Spleen (tissue), 11 donors: ENCODE measurements around the gene CCR1. TPM values are rescaled to one million over a fixed set of nuclear protein-coding genes. Genes with fewer than 3 reads are reported as not detected.

Experiments
- DNase-seq: peaks from one replicate; pipeline ENCODE4 v3.0.0-alpha.2; 2020
- H3K27ac ChIP-seq, 8 donors: fragments of 200-600 bp; sonication (generic) in 7 of 8; 1 replicate in 4 of 8; 2 replicates in 4 of 8; pipeline versions ENCODE4 v1.5.0 to v1.8.0; 2016 to 2021; ENCODE audit warnings: inconsistent platforms in 4 of 8, mild to moderate bottlenecking in 4 of 8, moderate library complexity in 1 of 8
- H3K27me3 ChIP-seq, 7 donors: fragments of 200-600 bp; sonication (generic) in 6 of 7; replicated peaks in 1 of 7; 1 replicate in 4 of 7; 2 replicates in 3 of 7; pipeline versions ENCODE4 v1.5.0 to v1.8.0; 2016 to 2021; ENCODE audit warnings: inconsistent platforms in 3 of 7, mild to moderate bottlenecking in 1 of 7
- H3K36me3 ChIP-seq, 6 donors: fragments of 200-600 bp; sonication (generic) in 5 of 6; 1 replicate in 4 of 6; 2 replicates in 2 of 6; pipeline versions ENCODE4 v1.5.0 to v1.8.0; 2016 to 2021; ENCODE audit warnings: inconsistent platforms in 2 of 6
- H3K4me1 ChIP-seq, 6 donors: fragments of 200-600 bp; sonication (generic) in 5 of 6; 1 replicate in 3 of 6; 2 replicates in 3 of 6; pipeline versions ENCODE4 v1.5.0 to v1.8.0; 2016 to 2021; ENCODE audit warnings: inconsistent platforms in 3 of 6
- H3K4me3 ChIP-seq, 8 donors: fragments of 200-600 bp; sonication (generic) in 7 of 8; 1 replicate in 4 of 8; 2 replicates in 4 of 8; pipeline versions ENCODE4 v1.5.0 to v1.8.0; 2016 to 2021; ENCODE audit warnings: inconsistent platforms in 4 of 8, mild to moderate bottlenecking in 4 of 8, moderate library complexity in 2 of 8
- H3K9me3 ChIP-seq, 8 donors: fragments of 200-600 bp; sonication (generic) in 7 of 8; 1 replicate in 4 of 8; 2 replicates in 4 of 8; pipeline versions ENCODE4 v1.5.0 to v1.8.0; 2016 to 2021; ENCODE audit warnings: inconsistent platforms in 4 of 8
- POLR2A ChIP-seq, 3 donors: fragments of 450-650 bp; IDR thresholded peaks; one replicate each; pipeline ENCODE4 v1.5.1; 2017; ENCODE audit warnings: antibody characterized with exemption in 3 of 3, mild to moderate bottlenecking in 1 of 3
- POLR2AphosphoS5 ChIP-seq, 3 donors: sonication (generic); formaldehyde crosslinking; IDR thresholded peaks; one replicate each; pipeline ENCODE4 v1.5.1; 2017; ENCODE audit warnings: antibody characterized with exemption in 3 of 3
- WGBS, 5 donors: extraction: QIAGEN DNeasy Blood & Tissue Kit in 3 of 5; methylation state at CpG; one replicate each; pipeline versions ENCODE4 v1.1.5 to v1.1.7; 2013 to 2018; 5-methylcytosine and 5-hydroxymethylcytosine counted together
- intact Hi-C: fragments of 100-400 bp; cut with DNase I; formaldehyde crosslinking; loops from one replicate; pipeline ENCODE4 v1.15.0; 2023; ENCODE audit warnings: low total_unique reads
- polyA plus RNA-seq, 3 donors: library from polyadenylated mRNA; stranded (reverse); fragments of 200-250 nt; gene quantifications; one replicate each; pipeline ENCODE4 v1.2.1, GENCODE V29; 2013
- total RNA-seq, 7 donors: library from RNA; depleted of rRNA in 3 of 7; stranded (reverse); fragments of >200 nt in 3 of 7; fragmentation: NEBNext Ultra II Directional in 4 of 7; extraction: Animal tissue kit (Norgen Biotek cat#: 25700) in 4 of 7; gene quantifications; one replicate each; pipeline versions ENCODE4 v1.1.0 to v1.2.1, GENCODE V29; 2016 to 2021
- TF ChIP-seq, protein P1 (sequence below), 11 experiments: fragments of 200-600 bp in 7 of 11; fragments of 450-650 bp in 4 of 11; sonication (generic) in 4 of 11; IDR thresholded peaks in 8 of 11; conservative IDR thresholded peaks in 3 of 11; 1 replicate in 7 of 11; 2 replicates in 4 of 11; pipeline versions ENCODE4 v1.4.0 to v1.8.0; 2016 to 2021; ENCODE audit warnings: antibody characterized with exemption in 11 of 11, inconsistent platforms in 4 of 11, mild to moderate bottlenecking in 1 of 11
- donor health status: healthy with polysubstance abuse.
- donor health status: DM: no; HTN: no; CAD: no; lungs with moderate emphysema.
- donor health status: DM: no; HTN: no; CAD: no.
- donor health status: Bipolar disorder and iron deficiency.
- donor health status: healthy.
- donor health status: DM: no; HTN: no; CAD: no.
- donor health status: DM: yes; HTN: yes; CAD: no.

The CCR1 gene
- total and polyA plus RNA-seq, 10 donors = 8.8 to 94.5 (median 55.9) TPM

DNA sequence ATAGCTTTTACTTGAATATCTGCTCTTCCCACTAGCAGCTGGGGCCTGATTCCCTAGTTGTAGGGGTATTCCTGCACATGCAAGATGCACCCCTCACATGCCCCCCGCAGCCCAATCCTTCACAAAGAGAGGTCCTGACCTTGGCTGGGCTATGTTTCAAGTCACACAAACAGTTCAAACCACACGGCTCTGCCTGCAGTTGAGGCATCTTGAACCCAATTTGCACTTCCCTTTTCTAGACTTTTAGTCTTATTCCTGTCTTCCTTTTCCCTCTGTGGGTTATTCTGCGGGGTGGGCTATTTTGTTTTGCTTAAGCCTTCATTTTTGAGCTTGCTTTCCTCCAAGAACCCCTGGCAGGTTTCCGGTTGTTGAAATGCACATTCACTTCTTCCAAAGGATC, 13.3 kb upstream of the CCR1 start:
- no peak for DNase-seq

DNA sequence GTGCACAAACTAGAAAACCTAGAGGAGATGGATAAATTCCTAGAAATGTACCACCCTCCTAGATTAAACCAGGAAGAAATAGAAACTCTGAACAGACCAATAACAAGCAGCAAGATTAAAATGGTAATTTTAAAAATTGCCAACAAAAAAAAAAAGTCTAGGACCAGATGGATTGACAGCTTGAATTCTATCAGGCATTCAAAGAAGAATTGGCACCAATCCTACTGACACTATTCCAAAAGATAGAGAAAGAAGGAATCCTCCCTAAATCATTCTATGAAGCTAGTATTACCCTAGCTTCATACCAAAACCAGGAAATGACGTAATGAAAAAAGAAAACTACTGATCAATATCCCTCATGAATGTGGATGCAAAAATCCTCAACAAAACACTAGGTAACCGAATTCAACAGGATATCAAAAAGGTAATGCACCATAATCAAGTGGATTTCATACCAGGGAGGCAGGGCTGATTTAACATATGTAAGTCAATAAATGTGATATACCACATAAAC, 10.1 kb upstream of the CCR1 start:
- no peak for DNase-seq
- TF ChIP-seq, protein P1, sequence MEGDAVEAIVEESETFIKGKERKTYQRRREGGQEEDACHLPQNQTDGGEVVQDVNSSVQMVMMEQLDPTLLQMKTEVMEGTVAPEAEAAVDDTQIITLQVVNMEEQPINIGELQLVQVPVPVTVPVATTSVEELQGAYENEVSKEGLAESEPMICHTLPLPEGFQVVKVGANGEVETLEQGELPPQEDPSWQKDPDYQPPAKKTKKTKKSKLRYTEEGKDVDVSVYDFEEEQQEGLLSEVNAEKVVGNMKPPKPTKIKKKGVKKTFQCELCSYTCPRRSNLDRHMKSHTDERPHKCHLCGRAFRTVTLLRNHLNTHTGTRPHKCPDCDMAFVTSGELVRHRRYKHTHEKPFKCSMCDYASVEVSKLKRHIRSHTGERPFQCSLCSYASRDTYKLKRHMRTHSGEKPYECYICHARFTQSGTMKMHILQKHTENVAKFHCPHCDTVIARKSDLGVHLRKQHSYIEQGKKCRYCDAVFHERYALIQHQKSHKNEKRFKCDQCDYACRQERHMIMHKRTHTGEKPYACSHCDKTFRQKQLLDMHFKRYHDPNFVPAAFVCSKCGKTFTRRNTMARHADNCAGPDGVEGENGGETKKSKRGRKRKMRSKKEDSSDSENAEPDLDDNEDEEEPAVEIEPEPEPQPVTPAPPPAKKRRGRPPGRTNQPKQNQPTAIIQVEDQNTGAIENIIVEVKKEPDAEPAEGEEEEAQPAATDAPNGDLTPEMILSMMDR (IDR thresholded peaks at IDR 0.05 in 8 of 11, conservative IDR thresholded peaks at IDR 0.05 in 3 of 11) = no peak
- H3K4me3 ChIP-seq = no peak overlapping the region
- intact Hi-C loops = no loop called here
- H3K27me3 ChIP-seq = no peaks in the 10 kb centered on the region
- H3K4me1 ChIP-seq = peaks cover 9 to 45% (median 28%) of the 10 kb centered on the region in 6 donors
- H3K36me3 ChIP-seq = no peaks in the 10 kb centered on the region
- WGBS, 5 donors = 69 to 87% (median 82%) methylated on average over 2 of the region's 2 CpGs
- H3K9me3 ChIP-seq = peaks cover 0 to 5% (median 0%) of the 10 kb centered on the region in 8 donors
- no peak overlapping the region for H3K27ac ChIP-seq

More for the DNA sequence above, 13.3 kb upstream of the CCR1 start:
- intact Hi-C loops = no loop called here
- Histone ChIP-seq H3K36me3 (no peaks in the 10 kb centered on the region), H3K4me1 (peaks cover 9 to 39% (median 30%) of the 10 kb centered on the region in 6 donors), H3K27me3 (no peaks in the 10 kb centered on the region), H3K4me3 (no peak overlapping the region), H3K9me3 (peaks cover 0 to 12% (median 4%) of the 10 kb centered on the region in 8 donors), H3K27ac (peak overlapping the region in 3 of 8 donors; percentile 70 to 82 (median 72))
- no peak for TF ChIP-seq POLR2A (IDR thresholded peaks at IDR 0.05)
- TF ChIP-seq, protein P1 (IDR thresholded peaks at IDR 0.05 in 8 of 11, conservative IDR thresholded peaks at IDR 0.05 in 3 of 11) = no peak
- TF ChIP-seq POLR2AphosphoS5 (IDR thresholded peaks at IDR 0.05) = no peak
- 16 to 23% (median 18%) methylated on average over 4 of the region's 4 CpGs for WGBS, 5 donors

DNA sequence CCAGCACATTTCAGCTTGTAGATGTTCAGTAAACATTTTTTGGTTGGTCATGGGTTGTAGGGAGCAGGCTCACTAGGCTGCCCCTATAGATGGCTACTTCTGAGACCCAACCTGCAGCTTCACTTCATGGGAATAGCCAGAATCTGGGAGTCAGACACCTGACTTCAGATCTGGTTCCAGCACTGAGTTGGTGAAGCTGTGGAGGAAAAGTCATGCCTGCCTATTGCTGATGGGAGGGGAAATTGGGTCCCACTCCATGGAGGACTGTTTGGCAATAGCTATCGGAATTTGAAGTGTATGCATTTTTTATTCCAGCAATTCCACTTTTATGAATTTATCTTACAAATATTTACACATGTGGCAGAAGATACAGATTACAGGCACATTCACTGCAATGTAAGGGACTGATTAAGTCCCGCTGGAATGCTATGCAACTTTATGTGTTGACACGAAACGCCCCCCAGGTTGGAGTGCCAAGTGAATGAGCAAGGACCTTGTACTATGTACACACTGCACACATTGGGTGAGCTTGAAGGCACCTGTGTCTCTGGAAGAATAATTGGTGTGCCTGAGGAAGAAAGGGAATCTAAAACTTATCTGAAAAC, 7.8 kb upstream of the CCR1 start:
- no peak overlapping the region for H3K4me3 ChIP-seq
- 92 to 97% (median 94%) methylated on average over 4 of the region's 4 CpGs for WGBS, 5 donors
- no peak for DNase-seq
- H3K27ac ChIP-seq = no peak overlapping the region
- no peaks in the 10 kb centered on the region for H3K36me3 ChIP-seq
- peaks cover 0 to 29% (median 7%) of the 10 kb centered on the region in 6 donors for H3K4me1 ChIP-seq
- intact Hi-C loops = no loop called here
- TF ChIP-seq POLR2A (IDR thresholded peaks at IDR 0.05) = no peak
- H3K27me3 ChIP-seq = no peaks in the 10 kb centered on the region
- peaks cover 0 to 5% (median 0%) of the 10 kb centered on the region in 8 donors for H3K9me3 ChIP-seq

DNA sequence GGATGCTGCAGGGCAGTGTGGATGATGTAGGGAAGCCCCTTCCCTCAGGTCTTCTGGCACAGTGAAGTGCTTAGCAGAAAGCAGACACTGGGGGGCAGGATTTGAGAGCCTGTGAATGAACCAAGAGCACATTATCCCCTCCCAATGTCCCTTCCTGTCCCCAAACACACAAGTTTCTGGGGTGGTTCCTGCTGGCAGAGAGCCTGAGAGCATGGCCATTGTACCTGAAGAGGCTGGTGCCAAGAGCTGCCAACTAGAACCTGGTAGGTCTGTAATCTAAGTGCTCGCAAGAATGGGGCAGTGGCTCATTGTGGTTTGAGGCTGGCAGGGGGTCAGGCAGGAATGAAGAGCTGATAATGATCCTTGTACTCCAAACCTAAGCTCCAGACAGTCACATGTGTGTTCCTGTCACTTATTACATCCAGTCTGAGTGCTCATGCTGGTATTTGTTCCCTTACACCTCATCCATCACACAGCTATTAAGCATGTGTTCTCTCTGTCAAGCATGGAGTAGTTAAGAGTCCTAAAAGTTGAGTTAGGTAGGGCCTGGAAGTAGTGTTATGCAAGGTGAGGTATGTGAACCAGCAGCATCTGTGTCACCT, 6.7 kb upstream of the CCR1 start:
- Histone ChIP-seq H3K27ac (no peak overlapping the region), H3K4me1 (peaks cover 0 to 32% (median 8%) of the 10 kb centered on the region in 6 donors), H3K9me3 (peaks cover 0 to 4% (median 0%) of the 10 kb centered on the region in 8 donors), H3K27me3 (no peaks in the 10 kb centered on the region), H3K4me3 (no peak overlapping the region), H3K36me3 (no peaks in the 10 kb centered on the region)
- intact Hi-C loops = no loop called here
- TF ChIP-seq, protein P1 (IDR thresholded peaks at IDR 0.05 in 8 of 11, conservative IDR thresholded peaks at IDR 0.05 in 3 of 11) = peak in 7 of 11 experiments; percentile 9 to 48 (median 19)
- no peak for TF ChIP-seq POLR2A (IDR thresholded peaks at IDR 0.05)
- TF ChIP-seq POLR2AphosphoS5 (IDR thresholded peaks at IDR 0.05) = no peak
- DNase-seq = no peak
- WGBS, 5 donors = 85 to 100% (median 100%) methylated on average over 1 of the region's 1 CpG
